Right atrium auricular region (tissue), 2 donors: ENCODE measurements around the gene KRTAP5-8. TPM values are rescaled to one million over a fixed set of nuclear protein-coding genes. Genes with fewer than 3 reads are reported as not detected.

Experiments
- DNase-seq: peaks from one replicate; pipeline ENCODE4 v3.0.0-alpha.2; 2019; ENCODE audit warnings: low spot score
- H3K27ac ChIP-seq, 2 donors: fragments of 200-600 bp; sonication (generic); 1 replicate in 1 of 2; 2 replicates in 1 of 2; pipeline ENCODE4 v1.5.1; 2016 to 2019
- H3K27me3 ChIP-seq, 2 donors: fragments of 200-600 bp; sonication (generic); one replicate each; pipeline versions ENCODE4 v1.5.1 to v1.6.0; 2017 to 2019
- H3K36me3 ChIP-seq: fragments of 200-600 bp; sonication (generic); one replicate; pipeline ENCODE4 v1.5.1; 2016
- H3K4me1 ChIP-seq, 2 donors: fragments of 200-600 bp; sonication (generic); one replicate each; pipeline versions ENCODE4 v1.5.1 to v1.6.0; 2017 to 2019
- H3K4me3 ChIP-seq, 2 donors: fragments of 200-600 bp; sonication (generic); 1 replicate in 1 of 2; 2 replicates in 1 of 2; pipeline ENCODE4 v1.5.1; 2017 to 2019; ENCODE audit warnings: mild to moderate bottlenecking in 1 of 2, moderate library complexity in 1 of 2
- H3K9me3 ChIP-seq, 2 donors: fragments of 200-600 bp; sonication (generic); one replicate each; pipeline ENCODE4 v1.5.1; 2019
- total RNA-seq, 2 donors: library from RNA; depleted of rRNA; stranded (reverse); fragments of >200 nt; gene quantifications; one replicate each; pipeline ENCODE4 v1.1.0, GENCODE V29; 2016
- TF ChIP-seq, protein P1 (sequence below), 2 donors: fragments of 200-600 bp; sonication (generic); IDR thresholded peaks; one replicate each; pipeline ENCODE4 v1.5.1; 2019; ENCODE audit warnings: antibody characterized with exemption in 2 of 2

Gene KRTAP5-8
- total RNA-seq, 2 donors from 2014 or later = not detected

- TF ChIP-seq, protein P1, sequence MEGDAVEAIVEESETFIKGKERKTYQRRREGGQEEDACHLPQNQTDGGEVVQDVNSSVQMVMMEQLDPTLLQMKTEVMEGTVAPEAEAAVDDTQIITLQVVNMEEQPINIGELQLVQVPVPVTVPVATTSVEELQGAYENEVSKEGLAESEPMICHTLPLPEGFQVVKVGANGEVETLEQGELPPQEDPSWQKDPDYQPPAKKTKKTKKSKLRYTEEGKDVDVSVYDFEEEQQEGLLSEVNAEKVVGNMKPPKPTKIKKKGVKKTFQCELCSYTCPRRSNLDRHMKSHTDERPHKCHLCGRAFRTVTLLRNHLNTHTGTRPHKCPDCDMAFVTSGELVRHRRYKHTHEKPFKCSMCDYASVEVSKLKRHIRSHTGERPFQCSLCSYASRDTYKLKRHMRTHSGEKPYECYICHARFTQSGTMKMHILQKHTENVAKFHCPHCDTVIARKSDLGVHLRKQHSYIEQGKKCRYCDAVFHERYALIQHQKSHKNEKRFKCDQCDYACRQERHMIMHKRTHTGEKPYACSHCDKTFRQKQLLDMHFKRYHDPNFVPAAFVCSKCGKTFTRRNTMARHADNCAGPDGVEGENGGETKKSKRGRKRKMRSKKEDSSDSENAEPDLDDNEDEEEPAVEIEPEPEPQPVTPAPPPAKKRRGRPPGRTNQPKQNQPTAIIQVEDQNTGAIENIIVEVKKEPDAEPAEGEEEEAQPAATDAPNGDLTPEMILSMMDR (IDR thresholded peaks at IDR 0.05) = no peak
- no peak overlapping the region for H3K4me3 ChIP-seq
- H3K36me3 ChIP-seq = no peaks in the 10 kb centered on the region
- H3K4me1 ChIP-seq = no peaks in the 10 kb centered on the region
- no peaks in the 10 kb centered on the region for H3K27me3 ChIP-seq
- H3K27ac ChIP-seq = no peak overlapping the region
- H3K9me3 ChIP-seq = no peaks in the 10 kb centered on the region
- no peak for DNase-seq
Measured at GRCh38 chr11:71551711-71552110, 13.9 kb downstream of the KRTAP5-8 start.

DNA sequence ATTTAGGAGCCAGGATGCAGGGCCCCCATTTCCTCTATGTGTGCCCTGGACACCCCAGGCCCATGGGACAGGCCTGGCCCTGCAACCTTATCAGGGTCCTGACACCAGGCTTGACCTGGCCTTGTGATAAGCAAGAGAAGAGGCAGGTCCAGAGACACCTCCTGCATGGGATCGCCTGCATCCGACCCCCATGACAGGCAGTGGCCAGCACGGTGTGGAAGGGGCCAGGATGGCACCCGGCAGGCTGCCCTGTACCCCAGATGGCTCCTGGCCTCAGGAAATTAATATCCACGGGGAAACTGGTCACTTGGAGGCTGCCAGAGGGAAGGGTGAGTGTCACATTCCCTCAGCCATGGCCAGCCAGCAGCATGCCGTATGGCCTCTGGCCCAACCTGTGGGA lies 17.2 kb downstream of the KRTAP5-8 start:
- no peak overlapping the region for H3K27ac ChIP-seq
- TF ChIP-seq, protein P1 (IDR thresholded peaks at IDR 0.05) = no peak
- no peak overlapping the region for H3K4me3 ChIP-seq
- no peaks in the 10 kb centered on the region for H3K27me3 ChIP-seq
- H3K36me3 ChIP-seq = no peaks in the 10 kb centered on the region
- no peaks in the 10 kb centered on the region for H3K4me1 ChIP-seq
- H3K9me3 ChIP-seq = no peaks in the 10 kb centered on the region
- no peak for DNase-seq

GRCh38 chr11:71555508-71555907 lies 17.7 kb downstream of the KRTAP5-8 start:
- Histone ChIP-seq H3K9me3 (no peaks in the 10 kb centered on the region), H3K36me3 (no peaks in the 10 kb centered on the region)

GRCh38 chr11:71556018-71556417 lies 18.2 kb downstream of the KRTAP5-8 start:
- no peak for DNase-seq
- H3K36me3 ChIP-seq = no peaks in the 10 kb centered on the region
- H3K27me3 ChIP-seq = no peaks in the 10 kb centered on the region
- no peak overlapping the region for H3K4me3 ChIP-seq
- no peak overlapping the region for H3K27ac ChIP-seq
- TF ChIP-seq, protein P1 (IDR thresholded peaks at IDR 0.05) = no peak
- no peaks in the 10 kb centered on the region for H3K4me1 ChIP-seq
- no peaks in the 10 kb centered on the region for H3K9me3 ChIP-seq

More at GRCh38 chr11:71555508-71555907, 17.7 kb downstream of the KRTAP5-8 start:
- H3K27me3 ChIP-seq = no peaks in the 10 kb centered on the region
- no peaks in the 10 kb centered on the region for H3K4me1 ChIP-seq
- TF ChIP-seq, protein P1 (IDR thresholded peaks at IDR 0.05) = no peak
- no peak overlapping the region for H3K4me3 ChIP-seq
- H3K27ac ChIP-seq = no peak overlapping the region
- DNase-seq = no peak

DNA sequence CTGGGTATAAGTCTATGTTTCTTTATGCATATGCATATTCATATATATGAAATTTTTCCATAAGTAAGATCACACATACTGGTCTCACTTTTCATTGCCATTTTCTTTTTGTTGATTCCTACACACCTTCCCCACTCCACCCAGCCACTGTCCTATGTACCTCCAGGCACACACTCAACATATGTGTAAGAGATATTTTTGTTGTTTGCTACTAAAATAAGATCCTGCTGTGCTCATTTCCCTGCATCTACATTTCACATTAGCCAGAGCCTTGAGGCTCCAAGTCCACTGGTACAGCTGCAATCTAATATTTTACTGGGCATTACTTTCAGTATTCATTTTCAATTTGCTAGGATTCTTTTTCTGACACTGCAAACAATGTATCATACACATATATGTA lies 19.4 kb downstream of the KRTAP5-8 start:
- no peak for DNase-seq
- TF ChIP-seq, protein P1 (IDR thresholded peaks at IDR 0.05) = no peak
- no peaks in the 10 kb centered on the region for H3K27me3 ChIP-seq
- no peak overlapping the region for H3K27ac ChIP-seq
- H3K4me3 ChIP-seq = no peak overlapping the region
- H3K36me3 ChIP-seq = no peaks in the 10 kb centered on the region
- H3K4me1 ChIP-seq = no peaks in the 10 kb centered on the region
- no peaks in the 10 kb centered on the region for H3K9me3 ChIP-seq

GRCh38 chr11:71558996-71559395 lies 21.2 kb downstream of the KRTAP5-8 start:
- Histone ChIP-seq H3K27ac (no peak overlapping the region), H3K4me1 (no peaks in the 10 kb centered on the region), H3K36me3 (no peaks in the 10 kb centered on the region), H3K9me3 (no peaks in the 10 kb centered on the region), H3K27me3 (no peaks in the 10 kb centered on the region), H3K4me3 (no peak overlapping the region)
- no peak for DNase-seq
- TF ChIP-seq, protein P1 (IDR thresholded peaks at IDR 0.05) = no peak
